Uterus (tissue), 2 donors: ENCODE measurements around the gene UVSSA.

Source experiments
- CTCF ChIP-seq, 4 experiments: fragments of 200-600 bp in 2 of 4; fragments of 450-650 bp in 2 of 4; sonication (generic) in 2 of 4; IDR thresholded peaks; one replicate each; pipeline ENCODE4 v1.5.1; 2016 to 2019; ENCODE audit warnings: antibody characterized with exemption in 4 of 4, mild to moderate bottlenecking in 2 of 4, moderate library complexity in 1 of 4
- POLR2A ChIP-seq, 2 donors: fragments of 450-650 bp; IDR thresholded peaks; one replicate each; pipeline ENCODE4 v1.6.1; 2016; ENCODE audit warnings: antibody characterized with exemption in 2 of 2, mild to moderate bottlenecking in 1 of 2, moderate library complexity in 1 of 2

- TF ChIP-seq CTCF (IDR thresholded peaks at IDR 0.05): no peak
- no peak for TF ChIP-seq POLR2A (IDR thresholded peaks at IDR 0.05)
These were observed 59.5 kb downstream of the UVSSA start, which contains the start of gene NKX1-1 for GRCh38 chr4:1406394-1406980.
